HepG2 (cell line): ENCODE data around the gene MCOLN1. TPM values are rescaled to one million over a fixed set of nuclear protein-coding genes. Genes with fewer than 3 reads are reported as not detected.

Experiments used
- ATRX ChIP-seq: sonication (generic); formaldehyde crosslinking; IDR thresholded peaks from 2 replicates; pipeline ENCODE4 v1.4.0; 2020; ENCODE audit warnings: missing genetic modification reagents, borderline replicate concordance
- EHMT2 ChIP-seq: fragments of 200-600 bp; sonication (generic); IDR thresholded peaks from 2 replicates; pipeline ENCODE4 v1.7.0; 2017; ENCODE audit warnings: antibody characterized with exemption, low read depth, low read length, borderline replicate concordance
- KDM4B ChIP-seq: sonication (generic); formaldehyde crosslinking; IDR thresholded peaks from 2 replicates; pipeline ENCODE4 v1.4.0; 2020; ENCODE audit warnings: missing genetic modification reagents
- PAX8 ChIP-seq: sonication (generic); formaldehyde crosslinking; IDR thresholded peaks from 2 replicates; pipeline ENCODE4 v1.8.0; 2022; ENCODE audit warnings: mild to moderate bottlenecking, missing genetic modification reagents, borderline replicate concordance
- PRPF4 ChIP-seq: fragments of 200-400 bp; formaldehyde crosslinking; IDR thresholded peaks from 2 replicates; pipeline ENCODE4 v1.6.1; 2016; ENCODE audit warnings: low read length, low read depth; ENCODE audit not compliant: poor library complexity, severe bottlenecking
- ZBTB7A ChIP-seq: sonication (generic); formaldehyde crosslinking; IDR thresholded peaks from 2 replicates; pipeline ENCODE4 v1.8.0; 2022; ENCODE audit warnings: mild to moderate bottlenecking, missing genetic modification reagents
- ZKSCAN5 ChIP-seq: sonication (generic); formaldehyde crosslinking; IDR thresholded peaks from 2 replicates; pipeline ENCODE4 v1.5.1; 2020; ENCODE audit warnings: mild to moderate bottlenecking, missing genetic modification reagents
- ZNF24 ChIP-seq: fragments of 450-650 bp; IDR thresholded peaks from 2 replicates; pipeline ENCODE4 v1.6.1; 2017; ENCODE audit warnings: antibody characterized with exemption, mild to moderate bottlenecking
- ZNF44 ChIP-seq: sonication (generic); formaldehyde crosslinking; IDR thresholded peaks from 2 replicates; pipeline ENCODE4 v1.5.1; 2020; ENCODE audit warnings: mild to moderate bottlenecking, missing genetic modification reagents
- ZNF547 ChIP-seq: sonication (generic); formaldehyde crosslinking; IDR thresholded peaks from 2 replicates; pipeline ENCODE4 v1.5.1; 2020; ENCODE audit warnings: mild to moderate bottlenecking, missing genetic modification reagents
- ZNF782 ChIP-seq: sonication (generic); formaldehyde crosslinking; IDR thresholded peaks from 2 replicates; pipeline ENCODE4 v1.4.0; 2020; ENCODE audit warnings: missing genetic modification reagents, mild to moderate bottlenecking, borderline replicate concordance
- ZSCAN29 ChIP-seq: sonication (generic); formaldehyde crosslinking; conservative IDR thresholded peaks from 2 replicates; pipeline ENCODE4 v1.4.0; 2020; ENCODE audit warnings: mild to moderate bottlenecking, missing genetic modification reagents
- polyA plus RNA-seq, 8 experiments: library from polyadenylated mRNA; depleted of rRNA in 3 of 8; stranded (reverse) in 7 of 8; unstranded in 1 of 8; fragments of >200 nt; fragmentation: Illumina TruSeq in 4 of 8; extraction: Trizol in 4 of 8; gene quantifications; 2 replicates each; pipeline versions ENCODE4 v1.2.1 to v1.2.3, GENCODE V29; 2011 to 2016; ENCODE audit warnings: low read depth in 4 of 8, missing spikeins in 1 of 8, mixed read lengths in 1 of 8; ENCODE audit not compliant: insufficient read depth in 1 of 8
- total RNA-seq, 5 experiments: library from RNA; depleted of rRNA; stranded (reverse); fragments of >200 nt; fragmentation: Illumina TruSeq; extraction: Trizol; gene quantifications; 2 replicates each; pipeline ENCODE4 v1.2.3, GENCODE V29; 2016; ENCODE audit warnings: low read depth in 1 of 5
- TF ChIP-seq, protein P1 (sequence below): sonication (generic); formaldehyde crosslinking; IDR thresholded peaks from 2 replicates; pipeline ENCODE4 v1.5.0; 2020; ENCODE audit warnings: mild to moderate bottlenecking, missing genetic modification reagents, borderline replicate concordance
- TF ChIP-seq, protein P2 (sequence below): IDR thresholded peaks from 2 replicates; pipeline ENCODE4 v1.6.1; 2016; ENCODE audit warnings: missing biosample characterization, missing genetic modification reagents, low read depth
- TF ChIP-seq, protein P3 (sequence below): sonication (generic); formaldehyde crosslinking; IDR thresholded peaks from 2 replicates; pipeline ENCODE4 v1.5.0; 2020; ENCODE audit warnings: missing genetic modification reagents
- TF ChIP-seq, protein P4 (sequence below): sonication (generic); formaldehyde crosslinking; IDR thresholded peaks from 2 replicates; pipeline ENCODE4 v1.5.1; 2020; ENCODE audit warnings: missing genetic modification reagents, mild to moderate bottlenecking, borderline replicate concordance

MCOLN1 gene
- total and polyA plus RNA-seq, 2 of the 13 experiments (the other 11 are each of a cell fraction or from before 2014, with no cell fraction given), result 3.4 to 15.7 TPM

DNA sequence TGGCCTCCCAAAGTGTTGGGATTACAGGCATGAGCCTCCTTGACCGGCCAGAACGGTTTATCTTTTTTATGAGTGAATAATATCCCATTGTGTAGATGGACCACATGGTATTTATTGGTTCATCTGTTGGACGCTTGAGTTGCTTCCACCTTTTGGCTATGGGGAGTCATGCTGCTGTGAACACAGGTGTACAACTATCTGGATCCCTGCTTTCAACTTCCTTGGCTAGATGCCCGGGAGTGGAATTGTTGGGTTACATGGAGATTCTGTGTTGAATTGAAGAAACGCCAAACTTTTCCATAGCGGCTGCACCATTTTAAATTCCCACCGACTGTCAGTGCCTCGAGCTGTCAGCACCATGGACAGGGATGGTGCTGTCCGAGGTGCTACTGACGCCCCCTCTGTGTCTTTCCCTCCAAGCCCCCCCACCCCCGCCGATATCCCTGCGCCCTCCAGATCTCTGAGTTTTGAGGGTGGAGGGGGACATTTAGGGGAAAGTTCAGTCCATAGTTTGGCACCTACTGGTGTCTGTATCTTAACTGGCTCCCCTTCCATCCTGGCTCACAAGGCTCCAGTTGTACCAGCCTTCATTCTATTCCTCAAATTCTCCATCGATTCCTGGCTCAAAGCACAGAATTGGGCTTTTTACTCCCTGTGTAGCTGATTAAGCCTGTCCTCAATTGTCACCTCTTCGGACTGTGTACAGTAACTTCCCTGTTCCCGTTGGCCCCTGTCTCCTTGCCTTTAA lies 40.4 kb downstream of the MCOLN1 start (continued):
- TF ChIP-seq EHMT2 (peak; percentile 99), PRPF4 (no peak), ZNF547 (CRISPR knock-in tag) (peak; percentile 92), ZNF44 (peak; percentile 72; the same call in 1 of the 2 replicates), ZNF782 (CRISPR knock-in tag) (peak; percentile 75; the same call in 1 of the 2 replicates), ZKSCAN5 (CRISPR knock-in tag) (peak; percentile 67; the same call in 1 of the 2 replicates), ZNF24 (no peak), ZBTB7A (peak; percentile 81; the same call in 1 of the 2 replicates), ATRX (CRISPR knock-in tag) (no peak), PAX8 (CRISPR knock-in tag) (peak; percentile 93; the same call in 1 of the 2 replicates), ZSCAN29 (0 out of 2 replicates have a peak, but pooled peaks have one; percentile 43), KDM4B (peak; percentile 100)
- TF ChIP-seq, protein P1, sequence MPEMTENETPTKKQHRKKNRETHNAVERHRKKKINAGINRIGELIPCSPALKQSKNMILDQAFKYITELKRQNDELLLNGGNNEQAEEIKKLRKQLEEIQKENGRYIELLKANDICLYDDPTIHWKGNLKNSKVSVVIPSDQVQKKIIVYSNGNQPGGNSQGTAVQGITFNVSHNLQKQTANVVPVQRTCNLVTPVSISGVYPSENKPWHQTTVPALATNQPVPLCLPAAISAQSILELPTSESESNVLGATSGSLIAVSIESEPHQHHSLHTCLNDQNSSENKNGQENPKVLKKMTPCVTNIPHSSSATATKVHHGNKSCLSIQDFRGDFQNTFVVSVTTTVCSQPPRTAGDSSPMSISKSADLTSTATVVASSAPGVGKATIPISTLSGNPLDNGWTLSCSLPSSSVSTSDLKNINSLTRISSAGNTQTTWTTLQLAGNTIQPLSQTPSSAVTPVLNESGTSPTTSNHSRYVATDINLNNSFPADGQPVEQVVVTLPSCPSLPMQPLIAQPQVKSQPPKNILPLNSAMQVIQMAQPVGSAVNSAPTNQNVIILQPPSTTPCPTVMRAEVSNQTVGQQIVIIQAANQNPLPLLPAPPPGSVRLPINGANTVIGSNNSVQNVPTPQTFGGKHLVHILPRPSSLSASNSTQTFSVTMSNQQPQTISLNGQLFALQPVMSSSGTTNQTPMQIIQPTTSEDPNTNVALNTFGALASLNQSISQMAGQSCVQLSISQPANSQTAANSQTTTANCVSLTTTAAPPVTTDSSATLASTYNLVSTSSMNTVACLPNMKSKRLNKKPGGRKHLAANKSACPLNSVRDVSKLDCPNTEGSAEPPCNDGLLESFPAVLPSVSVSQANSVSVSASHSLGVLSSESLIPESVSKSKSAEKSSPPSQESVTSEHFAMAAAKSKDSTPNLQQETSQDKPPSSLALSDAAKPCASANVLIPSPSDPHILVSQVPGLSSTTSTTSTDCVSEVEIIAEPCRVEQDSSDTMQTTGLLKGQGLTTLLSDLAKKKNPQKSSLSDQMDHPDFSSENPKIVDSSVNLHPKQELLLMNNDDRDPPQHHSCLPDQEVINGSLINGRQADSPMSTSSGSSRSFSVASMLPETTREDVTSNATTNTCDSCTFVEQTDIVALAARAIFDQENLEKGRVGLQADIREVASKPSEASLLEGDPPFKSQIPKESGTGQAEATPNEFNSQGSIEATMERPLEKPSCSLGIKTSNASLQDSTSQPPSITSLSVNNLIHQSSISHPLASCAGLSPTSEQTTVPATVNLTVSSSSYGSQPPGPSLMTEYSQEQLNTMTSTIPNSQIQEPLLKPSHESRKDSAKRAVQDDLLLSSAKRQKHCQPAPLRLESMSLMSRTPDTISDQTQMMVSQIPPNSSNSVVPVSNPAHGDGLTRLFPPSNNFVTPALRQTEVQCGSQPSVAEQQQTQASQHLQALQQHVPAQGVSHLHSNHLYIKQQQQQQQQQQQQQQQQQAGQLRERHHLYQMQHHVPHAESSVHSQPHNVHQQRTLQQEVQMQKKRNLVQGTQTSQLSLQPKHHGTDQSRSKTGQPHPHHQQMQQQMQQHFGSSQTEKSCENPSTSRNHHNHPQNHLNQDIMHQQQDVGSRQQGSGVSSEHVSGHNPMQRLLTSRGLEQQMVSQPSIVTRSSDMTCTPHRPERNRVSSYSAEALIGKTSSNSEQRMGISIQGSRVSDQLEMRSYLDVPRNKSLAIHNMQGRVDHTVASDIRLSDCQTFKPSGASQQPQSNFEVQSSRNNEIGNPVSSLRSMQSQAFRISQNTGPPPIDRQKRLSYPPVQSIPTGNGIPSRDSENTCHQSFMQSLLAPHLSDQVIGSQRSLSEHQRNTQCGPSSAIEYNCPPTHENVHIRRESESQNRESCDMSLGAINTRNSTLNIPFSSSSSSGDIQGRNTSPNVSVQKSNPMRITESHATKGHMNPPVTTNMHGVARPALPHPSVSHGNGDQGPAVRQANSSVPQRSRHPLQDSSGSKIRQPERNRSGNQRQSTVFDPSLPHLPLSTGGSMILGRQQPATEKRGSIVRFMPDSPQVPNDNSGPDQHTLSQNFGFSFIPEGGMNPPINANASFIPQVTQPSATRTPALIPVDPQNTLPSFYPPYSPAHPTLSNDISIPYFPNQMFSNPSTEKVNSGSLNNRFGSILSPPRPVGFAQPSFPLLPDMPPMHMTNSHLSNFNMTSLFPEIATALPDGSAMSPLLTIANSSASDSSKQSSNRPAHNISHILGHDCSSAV (CRISPR knock-in tag), result no peak
- TF ChIP-seq, protein P2, sequence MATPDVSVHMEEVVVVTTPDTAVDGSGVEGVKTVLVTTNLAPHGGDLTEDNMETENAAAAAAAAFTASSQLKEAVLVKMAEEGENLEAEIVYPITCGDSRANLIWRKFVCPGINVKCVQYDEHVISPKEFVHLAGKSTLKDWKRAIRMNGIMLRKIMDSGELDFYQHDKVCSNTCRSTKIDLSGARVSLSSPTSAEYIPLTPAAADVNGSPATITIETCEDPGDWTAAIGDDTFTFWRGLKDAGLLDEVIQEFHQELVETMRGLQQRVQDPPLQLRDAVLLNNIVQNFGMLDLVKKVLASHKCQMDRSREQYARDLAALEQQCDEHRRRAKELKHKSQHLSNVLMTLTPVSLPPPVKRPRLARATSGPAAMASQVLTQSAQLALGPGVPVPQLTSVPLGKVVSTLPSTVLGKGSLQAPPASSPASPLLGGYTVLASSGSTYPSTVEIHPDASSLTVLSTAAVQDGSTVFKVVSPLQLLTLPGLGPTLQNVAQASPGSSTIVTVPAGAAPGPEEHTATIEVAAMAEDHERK (CRISPR knock-in tag), result peak; percentile 49; the same call in 1 of the 2 replicates
- TF ChIP-seq, protein P3, sequence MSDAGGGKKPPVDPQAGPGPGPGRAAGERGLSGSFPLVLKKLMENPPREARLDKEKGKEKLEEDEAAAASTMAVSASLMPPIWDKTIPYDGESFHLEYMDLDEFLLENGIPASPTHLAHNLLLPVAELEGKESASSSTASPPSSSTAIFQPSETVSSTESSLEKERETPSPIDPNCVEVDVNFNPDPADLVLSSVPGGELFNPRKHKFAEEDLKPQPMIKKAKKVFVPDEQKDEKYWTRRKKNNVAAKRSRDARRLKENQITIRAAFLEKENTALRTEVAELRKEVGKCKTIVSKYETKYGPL (CRISPR knock-in tag), result peak; percentile 97
- TF ChIP-seq, protein P4, sequence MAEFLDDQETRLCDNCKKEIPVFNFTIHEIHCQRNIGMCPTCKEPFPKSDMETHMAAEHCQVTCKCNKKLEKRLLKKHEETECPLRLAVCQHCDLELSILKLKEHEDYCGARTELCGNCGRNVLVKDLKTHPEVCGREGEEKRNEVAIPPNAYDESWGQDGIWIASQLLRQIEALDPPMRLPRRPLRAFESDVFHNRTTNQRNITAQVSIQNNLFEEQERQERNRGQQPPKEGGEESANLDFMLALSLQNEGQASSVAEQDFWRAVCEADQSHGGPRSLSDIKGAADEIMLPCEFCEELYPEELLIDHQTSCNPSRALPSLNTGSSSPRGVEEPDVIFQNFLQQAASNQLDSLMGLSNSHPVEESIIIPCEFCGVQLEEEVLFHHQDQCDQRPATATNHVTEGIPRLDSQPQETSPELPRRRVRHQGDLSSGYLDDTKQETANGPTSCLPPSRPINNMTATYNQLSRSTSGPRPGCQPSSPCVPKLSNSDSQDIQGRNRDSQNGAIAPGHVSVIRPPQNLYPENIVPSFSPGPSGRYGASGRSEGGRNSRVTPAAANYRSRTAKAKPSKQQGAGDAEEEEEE (CRISPR knock-in tag), result peak; percentile 64; the same call in 1 of the 2 replicates
